NCI-H446 (cell line): ENCODE measurements around the gene PHACTR3.

Experiments used
- DNase-seq, 2 experiments: peaks; one replicate each; lab custom pipeline; 2025; lab: John Stamatoyannopoulos, UW

PHACTR3 gene

DNA sequence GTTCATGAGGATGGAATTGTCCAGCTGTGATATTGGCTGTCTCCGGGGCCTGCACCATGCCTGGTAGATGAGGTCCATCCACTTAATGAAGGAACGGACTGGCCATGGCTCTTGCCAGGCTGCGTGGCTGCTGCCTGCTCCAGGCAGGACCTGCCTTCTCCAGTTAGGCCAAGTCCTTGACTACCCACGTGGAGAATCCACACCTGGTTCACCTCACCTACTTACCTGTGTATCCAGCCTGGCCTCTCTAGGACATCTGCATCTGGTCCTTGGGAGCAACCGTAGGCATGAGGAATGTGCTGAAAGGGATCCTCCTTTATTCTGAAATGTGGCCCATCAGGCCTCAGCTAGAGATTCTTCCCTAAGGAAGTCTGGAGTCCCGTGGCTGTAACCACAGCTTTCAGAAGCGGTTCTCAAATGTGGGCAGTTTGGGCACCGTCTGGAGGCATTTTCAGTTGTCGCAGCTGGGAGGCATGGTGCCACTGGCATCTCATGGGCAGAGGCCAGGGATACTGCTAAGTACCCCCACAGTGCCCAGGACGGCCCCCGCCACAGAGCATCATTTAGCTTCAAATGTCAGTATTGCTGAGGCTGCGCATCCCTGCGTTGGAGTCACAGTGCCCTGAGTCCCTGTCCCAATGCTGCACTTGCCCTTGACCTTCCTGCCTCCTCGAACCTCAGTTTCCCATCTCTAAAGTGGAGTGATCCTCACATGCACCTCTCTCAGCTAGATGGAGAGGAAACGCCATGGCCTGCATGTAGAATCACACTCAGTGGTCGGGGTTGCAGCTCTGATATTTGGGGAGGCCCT lies 67.5 kb downstream of the PHACTR3 start:
- no peak for DNase-seq

DNA sequence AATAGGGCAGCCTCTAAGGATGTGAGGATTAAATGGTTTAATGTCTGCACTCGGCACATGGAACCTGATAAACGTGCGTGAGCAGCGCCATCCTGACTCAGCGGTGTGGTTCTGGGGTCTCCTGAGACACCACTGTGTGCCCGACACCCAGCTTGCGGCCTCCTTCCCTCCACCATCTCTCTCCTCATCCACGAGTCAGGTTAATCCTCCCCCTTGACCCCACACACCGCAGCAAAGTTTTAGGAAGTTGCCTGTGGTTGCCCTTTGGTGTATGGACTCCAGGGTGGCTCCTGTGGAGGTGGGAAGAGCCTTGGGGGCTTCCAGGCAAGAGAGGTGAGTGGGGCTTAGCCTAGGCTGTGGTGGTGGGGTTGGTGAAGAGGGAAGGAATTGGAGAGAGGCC lies 68.2 kb downstream of the PHACTR3 start:
- no peak for DNase-seq

DNA sequence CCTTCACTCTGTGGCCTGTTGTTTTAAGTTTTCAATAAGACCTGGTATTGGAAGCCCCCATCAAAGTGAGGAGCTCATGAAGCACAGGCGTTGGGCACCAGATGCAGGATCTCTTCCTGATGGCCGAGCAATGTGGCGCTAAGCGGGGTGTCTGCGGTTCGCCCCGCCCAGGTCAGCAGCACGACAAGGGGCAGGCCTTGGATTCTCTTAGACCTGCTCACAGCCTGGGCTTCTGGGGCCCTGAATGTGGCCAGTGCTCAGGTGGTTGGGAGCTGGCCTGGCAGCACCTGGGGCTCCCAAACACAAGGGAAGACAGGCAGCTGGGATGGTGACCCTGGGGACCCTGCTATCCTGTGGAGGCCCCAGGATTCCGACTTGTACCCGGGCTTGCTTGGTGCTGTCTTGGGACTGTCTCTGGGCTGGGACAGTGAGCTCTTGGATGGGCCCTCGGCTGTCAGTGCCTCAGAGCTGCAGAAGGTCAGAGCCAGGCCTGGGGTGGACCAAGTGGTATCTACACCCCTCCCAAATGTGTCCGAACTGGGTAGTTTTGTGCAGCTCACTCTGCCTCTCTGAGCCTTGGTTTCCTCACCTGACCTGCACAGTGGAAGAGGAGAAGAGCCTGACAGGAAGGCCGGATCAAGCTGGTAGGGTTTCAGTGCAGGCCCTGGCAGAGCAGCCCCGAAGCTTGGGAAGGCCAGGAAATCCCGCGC lies 69.1 kb downstream of the PHACTR3 start:
- no peak for DNase-seq

DNA sequence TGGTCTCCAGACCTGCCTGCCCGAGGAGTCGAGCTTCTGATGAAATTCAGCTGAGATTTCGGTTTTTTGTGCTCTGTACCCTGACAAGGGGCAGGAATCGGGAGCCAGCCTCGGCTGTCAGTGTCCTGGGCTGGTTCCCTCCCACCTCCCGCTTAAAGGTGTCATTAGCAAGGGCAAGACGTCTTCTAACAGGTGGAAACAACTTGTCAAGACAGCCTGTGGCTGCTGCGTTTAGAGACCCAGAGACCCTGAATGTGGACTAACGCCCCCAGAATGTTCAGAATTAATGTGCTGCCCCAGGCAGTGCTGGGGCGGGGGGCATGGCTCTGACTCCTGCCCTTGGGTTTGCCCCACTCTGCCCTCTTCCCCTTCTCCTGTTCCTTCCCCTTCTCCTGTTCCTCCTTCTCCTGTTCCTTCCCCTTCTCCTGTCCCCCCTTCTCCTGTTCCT lies 69.7 kb downstream of the PHACTR3 start:
- no peak for DNase-seq

DNA sequence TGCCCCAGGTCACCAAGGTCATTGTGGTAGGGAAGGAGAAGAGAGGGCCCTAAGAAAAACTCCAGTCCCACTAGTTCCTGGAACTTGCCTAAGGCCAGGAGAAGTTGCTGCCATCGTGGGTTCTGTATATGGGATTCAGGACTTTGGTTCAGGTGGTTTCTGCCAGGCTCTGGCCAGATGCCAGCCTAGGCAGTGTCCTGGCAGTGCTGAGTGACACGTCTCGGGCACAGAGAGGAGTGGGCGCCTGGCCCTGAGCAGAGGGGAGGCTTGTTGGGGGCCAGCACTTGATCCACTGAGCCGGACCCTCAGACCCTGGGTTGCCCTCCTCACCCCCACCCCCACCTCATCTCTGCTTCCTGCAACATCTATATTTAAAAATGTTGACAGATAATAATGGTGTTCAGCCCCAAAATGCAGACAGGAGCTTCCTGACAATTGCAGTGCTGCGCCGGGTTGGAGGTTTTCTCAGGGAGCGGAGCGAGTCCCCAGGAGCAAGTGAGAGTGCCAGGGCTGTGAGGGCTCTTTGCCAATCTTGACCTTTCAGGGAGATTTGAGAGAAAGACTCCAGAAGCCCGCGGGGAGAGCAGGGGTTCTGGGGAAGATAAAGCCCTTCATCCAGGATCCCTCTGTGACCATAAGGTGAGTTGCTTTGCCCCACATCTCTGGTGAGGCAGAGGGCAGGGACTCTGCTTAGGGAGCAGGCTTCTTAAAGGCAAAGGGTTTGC lies 71.9 kb downstream of the PHACTR3 start:
- DNase-seq, result peak in 1 of 2 experiments; percentile 40

DNA sequence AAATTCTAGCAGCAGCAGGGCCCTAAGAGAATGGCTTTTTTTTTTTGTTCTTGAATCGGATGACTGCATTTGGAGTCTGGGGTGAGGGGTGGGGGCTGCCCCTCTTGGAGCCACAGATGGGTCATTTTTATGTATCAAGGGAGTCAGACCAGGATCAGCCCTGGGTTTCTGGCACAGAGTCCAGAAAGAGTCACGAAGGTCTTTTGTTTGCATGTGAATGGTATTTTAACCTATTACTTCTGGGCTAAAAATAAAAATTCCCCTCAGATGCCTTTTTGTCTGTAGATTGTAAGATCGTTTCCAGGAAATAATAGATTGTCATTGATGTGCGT lies 72.5 kb downstream of the PHACTR3 start:
- DNase-seq, result peak; percentile 59 to 91

DNA sequence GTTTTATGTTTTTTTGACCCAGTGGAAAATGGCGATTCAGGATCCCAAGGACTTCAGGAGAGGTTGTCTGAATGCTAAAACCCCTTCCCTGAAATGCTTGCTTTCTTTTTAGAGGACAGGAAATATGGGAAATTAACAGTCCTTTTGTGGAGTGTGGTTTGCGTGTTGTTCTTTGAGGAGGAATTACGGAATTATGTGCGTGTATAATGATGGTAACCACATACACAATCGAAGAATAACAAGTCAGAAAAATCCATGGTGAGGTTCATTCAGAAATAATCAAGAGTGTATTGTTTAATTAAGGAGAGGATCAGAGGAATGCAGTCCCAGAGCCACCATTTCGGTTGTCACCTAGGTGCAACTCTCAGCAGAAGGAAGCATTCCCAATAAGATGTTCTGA lies 73.2 kb downstream of the PHACTR3 start:
- no peak for DNase-seq

DNA sequence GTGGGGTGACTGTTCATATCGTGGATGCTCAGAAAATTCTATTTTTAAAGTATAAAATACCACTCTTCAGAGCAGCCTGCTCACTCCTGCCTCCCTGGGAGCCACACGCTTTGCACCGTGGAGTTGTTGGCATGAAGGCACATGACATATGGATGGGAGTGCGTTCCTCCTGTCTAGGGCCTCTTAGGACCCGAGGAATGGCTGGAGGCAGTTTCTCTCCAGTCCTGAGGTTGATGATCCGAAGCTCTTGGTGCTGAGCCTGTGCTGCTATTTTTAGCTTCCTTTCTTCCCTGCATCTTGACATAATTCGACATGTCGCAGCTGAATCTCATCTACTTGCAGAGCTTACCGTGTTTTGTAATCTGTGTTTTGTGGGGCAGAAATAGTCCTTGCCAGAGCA lies 73.9 kb downstream of the PHACTR3 start:
- DNase-seq, result peak; percentile 65 to 92

DNA sequence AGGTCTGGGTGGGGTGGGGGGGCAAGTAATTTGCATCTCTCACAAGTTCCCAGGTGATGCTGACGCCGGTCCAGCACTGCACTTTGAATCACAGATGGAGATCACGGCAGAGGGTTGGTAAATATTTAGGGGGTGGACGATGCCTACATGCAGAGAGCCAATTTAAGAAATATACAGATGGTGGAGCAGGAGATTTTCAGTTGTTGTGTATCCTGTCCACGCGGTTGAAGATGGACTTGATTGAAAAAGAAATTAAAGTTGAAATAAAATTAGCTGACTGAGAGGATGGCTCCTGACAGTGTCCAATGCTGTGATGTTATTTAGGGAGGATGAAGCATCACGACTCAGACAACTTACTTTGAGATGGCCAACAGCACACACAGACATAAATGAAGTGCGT lies 74.6 kb downstream of the PHACTR3 start:
- peak in 1 of 2 experiments; percentile 17 for DNase-seq

DNA sequence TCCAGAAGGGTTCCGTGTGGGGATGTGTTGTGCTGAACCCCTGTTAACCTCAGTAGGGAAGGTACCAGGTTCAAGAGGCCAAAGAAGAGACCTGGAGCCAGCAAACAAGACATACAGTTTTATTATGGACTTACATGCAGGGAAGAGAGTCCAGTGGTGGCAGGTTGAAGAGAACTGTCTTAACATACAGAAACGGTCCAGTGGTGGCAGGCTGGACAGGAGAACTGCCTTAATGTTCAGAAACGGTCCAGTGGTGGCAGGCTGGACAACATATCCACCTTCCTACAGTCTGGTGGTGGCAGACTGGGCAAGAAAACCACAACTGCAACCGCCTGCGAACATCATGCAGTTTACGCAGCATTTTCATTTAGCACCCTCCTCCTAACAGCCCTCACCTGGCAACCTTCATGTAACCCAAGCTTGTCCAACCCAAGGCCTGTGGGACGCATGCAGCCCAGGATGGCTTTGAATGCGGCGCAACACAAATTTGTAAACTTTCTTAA lies 75.9 kb downstream of the PHACTR3 start:
- no peak for DNase-seq

DNA sequence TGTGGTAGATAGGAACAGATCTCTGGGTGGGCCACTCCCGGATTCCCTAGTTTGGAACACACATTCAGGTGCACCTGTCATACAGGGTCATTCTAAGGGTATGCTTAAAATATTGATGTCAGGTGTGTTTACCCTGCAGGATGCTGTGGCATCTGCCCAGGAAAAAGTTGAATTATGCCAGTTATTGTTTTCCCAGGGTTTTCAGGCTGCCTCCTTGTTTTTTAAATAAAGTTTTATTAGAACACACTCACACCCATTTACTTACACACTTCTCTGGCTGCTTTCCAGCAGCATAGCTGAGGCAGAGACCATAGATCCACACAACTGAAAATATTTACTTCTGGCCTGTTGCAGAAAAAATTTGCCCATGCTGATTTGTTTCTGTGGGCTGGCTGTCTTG lies 76.5 kb downstream of the PHACTR3 start:
- DNase-seq, result peak in 1 of 2 experiments; percentile 22

DNA sequence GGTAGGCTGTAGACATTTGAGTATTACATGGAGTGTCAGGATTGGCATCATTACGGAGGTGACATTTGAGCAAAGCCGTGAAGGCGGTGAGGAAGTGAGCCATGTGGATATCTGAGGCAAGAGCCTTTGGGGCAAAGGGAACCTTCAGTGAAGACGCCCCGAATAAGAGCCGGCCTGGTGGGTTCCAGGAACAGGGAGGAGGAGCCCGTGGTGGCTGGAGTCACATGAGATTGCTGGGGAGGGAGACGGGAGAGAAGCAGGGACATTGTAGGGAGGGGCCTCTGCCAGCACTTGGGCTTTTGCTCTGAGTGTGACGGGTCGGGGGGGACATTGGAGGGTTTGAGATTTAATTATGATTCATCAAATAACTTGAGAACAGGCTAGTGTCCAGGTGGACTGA lies 78.3 kb downstream of the PHACTR3 start:
- no peak for DNase-seq

DNA sequence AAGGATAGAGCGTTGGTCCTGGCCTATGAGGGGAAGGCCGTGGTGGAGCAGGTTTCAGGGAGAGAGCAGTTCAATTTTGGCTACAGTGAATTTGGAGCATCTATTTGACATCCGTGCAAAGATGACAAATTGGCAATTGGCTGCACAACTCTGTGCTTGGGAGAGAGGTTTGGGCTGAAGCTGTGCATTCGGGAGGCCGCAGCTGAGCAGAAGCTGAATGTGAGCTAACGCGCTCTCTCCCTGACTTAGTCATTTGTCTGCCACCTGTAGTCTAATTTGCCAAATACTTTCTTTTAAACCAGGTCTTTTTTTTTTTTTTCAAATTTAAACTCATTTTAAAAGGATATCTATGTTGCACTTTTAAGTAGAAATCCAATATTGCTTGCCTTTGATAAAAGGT lies 78.8 kb downstream of the PHACTR3 start:
- peak in 1 of 2 experiments; percentile 24 for DNase-seq

DNA sequence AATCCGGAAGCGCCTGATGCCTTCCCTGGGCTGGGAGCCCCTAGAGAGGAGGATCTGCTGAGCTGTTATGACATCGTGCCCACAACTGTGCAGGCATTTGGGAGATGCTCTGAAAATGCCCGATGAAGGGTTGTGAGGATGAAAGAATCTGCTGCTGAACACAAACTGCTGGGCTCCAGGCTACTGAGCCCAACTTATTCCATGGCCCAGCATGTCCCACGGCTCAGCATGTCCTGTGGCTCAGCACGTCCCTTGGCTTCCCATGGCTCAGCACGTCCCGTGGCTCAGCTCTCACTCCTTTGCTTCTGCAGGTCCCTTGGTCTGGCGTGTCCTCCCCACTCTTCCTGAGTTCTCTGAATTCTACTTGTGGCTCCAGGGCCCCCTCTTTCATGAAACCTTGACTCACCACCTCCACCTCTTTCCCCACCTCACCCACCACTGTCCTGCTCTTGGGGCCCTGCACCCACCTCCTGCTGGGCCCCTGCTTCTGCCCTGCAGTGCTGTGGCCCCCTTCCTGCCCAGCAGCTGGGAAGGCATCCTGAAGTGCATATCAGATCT lies 80.4 kb downstream of the PHACTR3 start:
- no peak for DNase-seq

DNA sequence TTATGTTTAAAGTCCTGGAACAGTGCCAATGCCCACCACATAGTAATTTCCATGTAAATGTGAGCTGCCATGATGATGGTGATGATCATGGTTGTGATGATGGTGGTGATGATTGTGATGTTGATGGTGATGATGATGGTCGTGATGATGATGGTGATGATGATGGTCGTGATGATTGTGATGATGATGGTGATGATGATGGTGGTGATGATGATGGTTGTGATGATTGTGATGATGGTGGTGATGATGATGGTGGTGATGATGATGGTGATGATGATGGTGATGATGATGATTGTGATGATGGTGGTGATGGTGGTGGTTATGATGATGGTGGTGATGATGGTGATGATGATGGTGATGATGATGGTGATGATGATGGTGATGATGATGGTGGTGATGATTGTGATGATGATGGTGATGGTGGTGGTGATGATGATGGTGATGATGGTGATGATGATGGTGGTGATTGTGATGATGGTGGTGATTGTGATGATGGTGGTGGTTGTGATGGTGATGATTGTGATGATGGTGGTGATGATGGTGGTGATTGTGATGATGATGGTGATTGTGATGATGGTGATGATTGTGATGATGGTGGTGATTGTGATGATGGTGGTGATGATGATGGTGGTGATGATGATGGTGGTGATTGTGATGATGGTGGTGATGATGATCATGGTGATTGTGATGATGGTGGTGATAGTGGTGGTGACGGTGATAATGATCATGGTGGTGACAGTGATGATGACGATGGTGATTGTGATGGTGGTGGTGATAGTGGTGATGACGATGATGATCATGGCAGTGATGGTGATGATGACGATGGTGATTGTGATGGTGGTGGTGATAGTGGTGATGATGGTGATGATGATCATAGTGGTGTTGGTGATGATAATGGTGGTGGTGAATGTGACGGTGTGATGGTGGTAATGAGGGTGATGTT lies 82.3 kb downstream of the PHACTR3 start:
- no peak for DNase-seq

DNA sequence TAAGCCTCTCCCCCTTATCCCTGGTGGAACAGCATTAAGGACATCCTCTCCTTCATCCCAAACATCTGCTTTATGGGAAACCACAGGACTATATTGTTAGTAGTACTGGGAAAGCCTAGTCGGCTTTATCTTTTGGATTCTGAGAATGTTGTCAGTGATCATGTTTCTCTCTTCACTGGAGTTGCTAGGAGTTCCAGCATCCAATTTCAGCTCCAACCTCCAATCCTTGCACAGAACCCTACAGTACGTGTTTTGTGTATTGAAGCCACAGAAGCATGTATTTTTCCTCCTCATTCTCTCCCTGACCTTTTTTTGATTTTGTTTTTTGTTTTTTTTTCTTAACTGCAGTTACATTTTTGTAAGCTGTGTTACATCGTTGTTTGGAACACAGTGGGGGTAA lies 84.0 kb downstream of the PHACTR3 start:
- DNase-seq, result no peak

DNA sequence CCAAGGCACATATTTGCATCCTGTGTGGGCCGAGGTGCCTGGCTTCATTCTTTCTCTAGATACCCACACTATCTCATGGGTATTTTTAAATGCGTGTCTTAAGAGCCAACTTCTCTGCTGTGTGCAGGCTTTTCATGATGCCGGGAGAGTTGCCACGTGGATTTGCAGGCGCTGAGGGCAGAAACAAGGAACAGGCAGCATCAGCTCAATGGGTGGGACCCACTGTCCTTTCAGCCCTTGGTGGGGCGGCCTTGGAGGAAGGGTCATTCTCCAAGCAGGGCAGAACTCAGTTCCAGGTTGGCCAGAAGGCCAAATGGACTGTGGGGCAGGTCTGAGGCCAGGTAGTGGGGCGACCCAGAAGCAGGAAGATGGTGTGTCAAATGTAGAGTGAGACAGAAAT lies 84.7 kb downstream of the PHACTR3 start:
- DNase-seq, result no peak

DNA sequence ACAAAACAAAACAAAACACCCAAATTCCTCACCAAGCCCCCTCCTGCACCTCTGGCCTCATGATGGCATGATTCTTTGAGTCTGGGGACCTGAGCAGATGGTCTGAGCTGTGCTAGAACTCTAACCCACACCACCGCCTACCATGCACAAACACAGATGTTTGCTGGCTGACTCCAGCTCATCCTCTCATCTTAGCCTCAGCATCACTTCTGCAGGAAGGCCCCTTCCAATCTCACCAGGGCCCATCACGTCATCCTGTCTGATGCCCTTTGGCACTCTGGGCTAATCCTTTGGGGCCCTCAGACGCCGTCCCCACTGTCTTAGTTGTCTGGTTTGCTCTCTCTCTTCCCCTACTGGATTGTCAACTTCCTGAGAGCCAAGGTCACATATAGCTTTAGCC lies 85.8 kb downstream of the PHACTR3 start:
- no peak for DNase-seq

DNA sequence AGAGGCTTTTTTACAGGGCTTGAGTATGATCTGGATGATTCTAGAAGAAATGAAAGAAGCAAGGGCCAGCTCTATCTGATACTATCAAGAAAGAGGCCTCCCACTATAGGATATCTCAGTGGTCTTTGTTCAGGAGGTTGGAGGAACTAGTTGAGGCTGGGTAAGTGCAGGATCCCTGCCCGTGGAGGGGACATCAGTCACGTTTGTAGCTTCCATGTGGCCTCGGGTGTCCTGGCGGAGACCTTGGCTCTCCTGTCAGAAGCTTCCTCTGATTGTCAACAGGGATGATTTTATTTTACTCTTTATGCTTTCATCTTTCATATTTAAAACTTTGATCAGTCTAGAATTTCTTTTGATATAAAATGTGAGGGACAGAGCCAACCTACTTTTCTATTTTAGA lies 86.6 kb downstream of the PHACTR3 start:
- DNase-seq, result no peak

DNA sequence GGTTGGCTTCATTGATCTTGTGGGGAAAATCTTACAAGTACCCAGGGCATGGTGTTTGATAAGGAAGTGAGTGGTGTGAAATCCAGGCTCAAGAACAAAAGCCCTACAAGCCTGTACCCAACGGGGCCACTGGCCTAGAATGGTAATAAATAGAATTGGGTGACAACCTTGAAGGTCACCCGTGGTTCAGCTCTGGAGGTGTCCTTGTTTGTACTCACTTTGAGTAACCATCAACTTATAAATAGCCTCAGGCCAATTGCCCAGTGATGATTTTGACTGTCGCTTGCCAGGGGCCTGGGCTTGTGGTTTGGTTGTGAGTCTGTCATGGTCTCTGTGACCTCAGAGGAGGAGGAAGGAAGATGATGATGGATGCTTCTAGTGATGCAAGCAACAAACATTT lies 87.8 kb downstream of the PHACTR3 start:
- DNase-seq, result no peak

DNA sequence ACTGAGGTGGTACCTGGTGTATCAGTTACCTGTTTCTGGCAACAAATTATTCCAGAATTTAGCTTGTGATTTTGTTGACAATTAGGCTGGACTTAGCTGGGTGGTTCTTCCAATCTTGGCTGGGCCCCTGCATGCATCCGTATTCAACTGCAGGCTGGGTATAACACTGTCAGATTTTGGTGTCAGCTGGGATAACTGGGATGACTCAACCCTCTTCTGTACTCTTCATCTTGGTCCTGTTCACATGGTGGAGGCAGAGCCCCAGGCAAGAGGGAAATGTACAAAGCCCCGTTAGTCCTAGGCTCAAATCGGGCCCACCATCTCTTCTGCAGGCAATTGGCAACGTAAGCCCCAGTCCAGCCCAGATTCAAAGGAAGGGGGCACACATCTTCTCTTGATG lies 89.2 kb downstream of the PHACTR3 start:
- no peak for DNase-seq
